ENCODE results near the gene TEAD1. TPM values are rescaled to one million over a fixed set of nuclear protein-coding genes. Genes with fewer than 3 reads are reported as not detected.

The TEAD1 gene
- total and polyA plus RNA-seq, 2 donors = 80.7 to 136 TPM

- Histone ChIP-seq H3K4me1 (ENCODE audit: insufficient read depth) (no peaks in the 10 kb centered on the region), H3K4me3 (ENCODE audit: low read depth, low read length) (no peak overlapping the region), H3K27ac (ENCODE audit: low read depth) (no peak overlapping the region), H3K36me3 (ENCODE audit: insufficient read depth) (no peaks in the 10 kb centered on the region)
- 69% methylated on average over 3 of the region's 3 CpGs for WGBS
- DNase-seq (ENCODE audit: extremely low spot score) = no peak
These were observed 172.8 kb downstream of the TEAD1 start for GRCh38 chr11:12846786-12847615.

DNA sequence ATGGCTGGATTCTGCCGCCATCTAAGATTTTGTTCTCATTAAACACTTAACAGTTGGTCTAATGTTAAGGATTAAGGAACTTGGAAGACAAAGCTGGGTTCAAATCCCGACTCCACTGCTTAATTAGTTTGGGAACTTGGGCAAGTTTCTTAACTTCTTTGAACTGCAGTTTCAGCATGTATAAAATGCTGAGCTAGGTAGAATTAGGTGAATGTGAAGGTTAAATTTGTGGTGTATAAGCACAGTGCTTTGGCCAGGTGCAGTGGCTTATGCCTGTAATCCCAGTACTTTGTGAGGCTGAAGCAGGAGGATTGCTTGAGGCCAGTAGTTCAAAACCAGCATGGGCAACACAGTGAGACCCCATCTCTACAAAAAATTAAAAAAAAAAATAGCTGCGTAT, 174.2 kb downstream of the TEAD1 start:
- no peak for DNase-seq (ENCODE audit: extremely low spot score)
- H3K36me3 ChIP-seq (ENCODE audit: insufficient read depth) = no peaks in the 10 kb centered on the region
- no peak overlapping the region for H3K4me3 ChIP-seq (ENCODE audit: low read depth, low read length)
- 96% methylated on average over 3 of the region's 3 CpGs for WGBS
- no peaks in the 10 kb centered on the region for H3K4me1 ChIP-seq (ENCODE audit: insufficient read depth)
- no peak overlapping the region for H3K27ac ChIP-seq (ENCODE audit: low read depth)

DNA sequence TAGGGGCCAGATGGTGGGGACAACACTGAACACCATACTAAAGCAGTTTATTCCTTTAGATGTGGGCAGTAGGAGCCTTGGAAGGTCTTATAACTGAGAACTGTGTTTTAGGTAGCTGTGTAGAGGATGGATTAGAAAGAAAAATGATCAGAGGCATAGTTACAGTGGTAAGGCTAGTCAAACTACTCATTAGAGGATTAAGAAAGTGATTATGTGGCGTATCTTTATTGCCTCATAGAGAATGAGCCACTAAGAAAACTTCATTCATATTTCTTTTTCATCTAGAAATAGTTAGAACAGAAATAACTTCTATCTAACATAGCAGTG, 179.1 kb downstream of the TEAD1 start:
- no peaks in the 10 kb centered on the region for H3K36me3 ChIP-seq (ENCODE audit: insufficient read depth)
- peak overlapping the region; percentile 84 for H3K27ac ChIP-seq (ENCODE audit: low read depth)
- DNase-seq (ENCODE audit: extremely low spot score) = no peak
- no peak overlapping the region for H3K4me3 ChIP-seq (ENCODE audit: low read depth, low read length)
- H3K4me1 ChIP-seq (ENCODE audit: insufficient read depth) = no peaks in the 10 kb centered on the region
- WGBS = 55% methylated on average over 1 of the region's 1 CpG

DNA sequence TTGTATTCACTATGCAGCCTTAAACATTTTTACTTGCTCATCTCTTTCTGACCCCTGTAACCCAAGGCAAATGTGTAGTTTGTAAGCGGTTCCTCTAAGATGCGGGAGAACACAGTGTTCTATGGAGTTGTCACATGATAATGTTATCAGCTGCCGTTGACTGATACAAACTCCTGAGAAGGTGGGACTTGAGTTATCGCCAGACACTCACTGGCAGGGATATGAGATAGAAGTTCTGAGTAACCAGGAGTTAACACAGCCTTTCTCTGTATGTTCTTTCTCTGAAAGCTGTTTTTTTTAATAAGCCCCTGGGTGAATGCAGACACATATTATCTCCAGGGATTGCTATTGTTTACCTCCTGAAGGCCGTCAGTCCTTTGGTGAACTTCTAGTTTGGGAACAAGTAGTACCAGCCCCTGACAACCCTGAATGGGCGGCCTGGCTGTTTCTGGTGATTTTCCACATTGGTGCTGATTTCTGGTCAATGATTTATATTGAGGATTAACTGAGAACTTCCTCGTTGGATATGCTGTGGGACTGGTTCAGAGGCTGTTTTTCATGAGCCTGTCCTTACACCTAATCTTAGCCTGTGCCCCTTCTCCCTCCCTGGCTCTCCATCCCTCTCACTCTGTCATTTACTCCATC, 179.6 kb downstream of the TEAD1 start:
- Histone ChIP-seq H3K4me1 (ENCODE audit: insufficient read depth) (no peaks in the 10 kb centered on the region), H3K27ac (ENCODE audit: low read depth) (no peak overlapping the region), H3K4me3 (ENCODE audit: low read depth, low read length) (no peak overlapping the region), H3K36me3 (ENCODE audit: insufficient read depth) (no peaks in the 10 kb centered on the region)
- WGBS = 26% methylated on average over 7 of the region's 7 CpGs
- DNase-seq (ENCODE audit: extremely low spot score) = no peak

DNA sequence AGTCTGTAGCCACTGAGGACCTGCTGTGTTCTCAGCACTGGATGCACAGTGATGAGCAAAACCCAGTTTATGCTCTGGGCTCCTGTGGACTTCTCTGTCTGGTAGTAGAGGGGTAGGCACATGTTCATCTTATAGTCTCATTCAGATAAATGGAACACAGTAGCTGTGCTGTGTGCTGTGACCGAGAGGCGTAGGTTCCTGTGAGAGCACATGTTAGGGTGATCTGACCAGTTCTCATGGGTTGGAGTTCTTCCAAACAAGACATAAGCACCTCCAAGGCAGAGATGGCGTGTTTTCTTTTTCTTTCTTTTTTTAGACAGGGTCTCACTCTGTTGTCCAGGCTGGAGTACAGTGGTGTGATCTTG, 180.1 kb downstream of the TEAD1 start:
- no peak for DNase-seq (ENCODE audit: extremely low spot score)
- H3K36me3 ChIP-seq (ENCODE audit: insufficient read depth) = no peaks in the 10 kb centered on the region
- H3K4me3 ChIP-seq (ENCODE audit: low read depth, low read length) = no peak overlapping the region
- no peaks in the 10 kb centered on the region for H3K4me1 ChIP-seq (ENCODE audit: insufficient read depth)
- WGBS = 71% methylated on average over 3 of the region's 3 CpGs
- peak overlapping the region; percentile 61 for H3K27ac ChIP-seq (ENCODE audit: low read depth)

DNA sequence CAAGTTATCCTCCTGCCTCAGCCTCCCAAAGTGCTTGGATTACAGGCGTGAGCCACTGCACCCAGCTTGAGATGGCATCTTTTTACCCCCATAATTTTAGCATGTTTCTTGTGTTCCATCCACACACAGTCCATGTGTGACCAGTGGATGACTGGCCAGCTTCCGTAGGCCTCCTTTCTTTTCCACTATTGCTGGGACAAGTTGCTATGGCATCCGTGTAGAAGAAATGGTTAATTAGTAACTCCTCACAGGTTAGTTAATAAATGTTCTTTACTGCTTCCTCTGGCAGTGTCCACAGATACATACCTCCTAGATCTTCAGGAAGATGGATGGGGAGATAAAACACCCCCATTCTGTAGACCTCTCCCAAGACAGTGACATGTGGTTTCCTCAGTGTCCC, 180.6 kb downstream of the TEAD1 start:
- 88% methylated on average over 3 of the region's 3 CpGs for WGBS
- no peak for DNase-seq (ENCODE audit: extremely low spot score)
- Histone ChIP-seq H3K27ac (ENCODE audit: low read depth) (peak overlapping the region; percentile 61), H3K4me1 (ENCODE audit: insufficient read depth) (no peaks in the 10 kb centered on the region), H3K4me3 (ENCODE audit: low read depth, low read length) (no peak overlapping the region), H3K36me3 (ENCODE audit: insufficient read depth) (no peaks in the 10 kb centered on the region)

GRCh38 chr11:12856338-12856737, 182.1 kb downstream of the TEAD1 start:
- no peaks in the 10 kb centered on the region for H3K4me1 ChIP-seq (ENCODE audit: insufficient read depth)
- 62% methylated on average over 3 of the region's 3 CpGs for WGBS
- DNase-seq (ENCODE audit: extremely low spot score) = no peak

DNA sequence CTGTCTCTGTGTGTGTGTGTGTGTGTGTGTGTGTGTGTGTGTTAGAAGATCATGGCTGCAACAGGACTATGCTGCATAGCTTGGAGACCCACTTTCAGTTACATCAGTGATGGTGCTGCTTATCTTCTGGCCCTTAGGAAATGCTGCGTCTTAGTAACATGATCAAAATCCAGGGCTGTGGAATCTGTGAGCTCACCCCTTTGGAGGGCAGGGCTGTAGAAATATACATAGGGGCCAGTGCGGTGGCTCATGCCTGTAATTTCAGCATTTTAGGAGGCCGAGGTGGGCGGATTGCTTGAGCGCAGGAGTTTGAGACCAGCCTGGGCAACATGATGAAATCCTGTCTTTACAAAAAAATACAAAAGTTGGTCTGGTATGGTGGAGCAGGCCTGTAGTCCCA, 183.4 kb downstream of the TEAD1 start:
- peak overlapping the region; percentile 24 for H3K27ac ChIP-seq (ENCODE audit: low read depth)
- WGBS = 90% methylated on average over 5 of the region's 5 CpGs
- no peaks in the 10 kb centered on the region for H3K4me1 ChIP-seq (ENCODE audit: insufficient read depth)
- H3K36me3 ChIP-seq (ENCODE audit: insufficient read depth) = no peaks in the 10 kb centered on the region
- no peak overlapping the region for H3K4me3 ChIP-seq (ENCODE audit: low read depth, low read length)
- DNase-seq (ENCODE audit: extremely low spot score) = no peak

More at GRCh38 chr11:12856338-12856737, 182.1 kb downstream of the TEAD1 start:
- Histone ChIP-seq H3K36me3 (ENCODE audit: insufficient read depth) (no peaks in the 10 kb centered on the region), H3K27ac (ENCODE audit: low read depth) (no peak overlapping the region), H3K4me3 (ENCODE audit: low read depth, low read length) (no peak overlapping the region)

DNA sequence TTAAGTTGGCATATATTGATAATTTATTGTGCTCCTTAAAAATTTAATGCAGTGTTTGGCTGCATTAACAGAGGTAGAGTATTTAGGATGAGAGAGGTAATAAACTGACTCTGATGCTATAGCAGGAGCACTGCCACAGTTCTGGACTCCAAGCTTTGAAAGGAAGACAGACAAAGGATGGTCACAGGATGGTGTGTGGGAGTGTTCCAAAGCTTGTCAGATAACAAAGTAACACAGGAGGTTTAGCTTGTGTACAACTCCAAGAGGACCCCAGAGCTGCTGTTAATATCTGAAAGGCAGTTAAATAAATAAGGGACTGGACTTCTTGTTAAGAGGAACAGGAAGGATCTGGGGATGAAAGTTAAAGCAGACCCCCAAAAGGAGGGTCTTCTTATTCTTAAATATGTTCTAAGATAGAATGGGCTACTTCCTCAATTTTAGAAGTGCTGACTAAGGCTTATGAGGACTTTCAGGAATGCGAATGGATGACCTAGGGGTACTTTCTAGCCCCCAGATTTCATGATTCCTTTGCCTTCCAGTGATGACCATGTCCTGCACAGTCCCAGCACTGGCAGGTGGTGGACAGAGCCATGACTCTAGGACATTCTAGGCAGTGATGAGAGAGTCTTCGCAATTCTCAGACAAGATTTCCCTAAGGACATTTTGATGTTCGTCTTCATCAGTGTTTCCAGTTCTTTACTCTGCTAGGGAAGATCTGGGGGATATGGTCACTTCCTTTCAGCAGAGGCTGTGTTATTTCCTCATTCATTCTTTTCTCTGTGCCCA, 185.8 kb downstream of the TEAD1 start:
- WGBS = 91% methylated on average over 3 of the region's 3 CpGs
- DNase-seq (ENCODE audit: extremely low spot score) = no peak
- no peak overlapping the region for H3K27ac ChIP-seq (ENCODE audit: low read depth)
- no peaks in the 10 kb centered on the region for H3K4me1 ChIP-seq (ENCODE audit: insufficient read depth)
- no peak overlapping the region for H3K4me3 ChIP-seq (ENCODE audit: low read depth, low read length)
- H3K36me3 ChIP-seq (ENCODE audit: insufficient read depth) = no peaks in the 10 kb centered on the region

GRCh38 chr11:12860827-12861226, 186.6 kb downstream of the TEAD1 start:
- WGBS = 86% methylated on average over 2 of the region's 2 CpGs
- no peak overlapping the region for H3K4me3 ChIP-seq (ENCODE audit: low read depth, low read length)

DNA sequence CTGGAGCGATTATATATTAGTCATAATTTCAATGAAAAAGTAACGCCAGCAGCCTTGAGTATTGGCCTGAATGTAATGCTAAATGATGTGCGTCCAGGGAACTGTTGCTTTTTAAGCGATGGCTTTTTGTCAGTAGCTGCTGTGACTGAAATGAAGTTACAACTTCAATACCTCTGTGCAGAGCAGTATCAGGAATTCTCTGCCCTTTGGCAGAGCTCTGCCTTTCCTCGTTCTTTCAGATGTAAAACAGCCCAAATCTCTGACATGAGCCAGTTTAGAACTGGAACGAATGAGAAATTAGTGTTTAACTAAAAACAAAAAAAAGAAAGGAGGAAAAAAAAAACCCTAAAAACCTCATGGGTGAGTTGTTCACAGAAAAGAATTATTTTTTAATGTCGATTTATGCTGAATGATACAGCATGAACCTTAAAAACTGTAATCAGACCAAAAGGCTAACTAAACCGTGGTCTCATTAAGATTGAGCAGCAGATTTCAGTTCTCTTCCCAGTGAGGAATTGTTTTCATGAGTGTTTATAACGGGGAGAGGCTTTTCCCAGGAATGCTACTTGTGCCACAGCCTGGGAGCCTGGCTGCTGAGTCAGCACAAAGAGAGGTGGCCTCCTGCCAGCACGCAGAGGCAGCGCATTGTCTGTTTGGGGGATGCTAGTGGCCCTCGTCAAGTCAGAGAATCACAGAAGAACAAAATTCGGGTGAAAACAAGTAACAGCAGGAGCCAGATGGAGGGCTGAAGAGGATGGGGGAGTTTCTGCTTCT, 188.7 kb downstream of the TEAD1 start:
- Histone ChIP-seq H3K4me1 (ENCODE audit: insufficient read depth) (no peaks in the 10 kb centered on the region), H3K4me3 (ENCODE audit: low read depth, low read length) (no peak overlapping the region), H3K36me3 (ENCODE audit: insufficient read depth) (no peaks in the 10 kb centered on the region), H3K27ac (ENCODE audit: low read depth) (peak overlapping the region; percentile 77)
- WGBS = 19% methylated on average over 13 of the region's 13 CpGs
- no peak for DNase-seq (ENCODE audit: extremely low spot score)

More at GRCh38 chr11:12860827-12861226, 186.6 kb downstream of the TEAD1 start:
- no peaks in the 10 kb centered on the region for H3K36me3 ChIP-seq (ENCODE audit: insufficient read depth)
- H3K4me1 ChIP-seq (ENCODE audit: insufficient read depth) = no peaks in the 10 kb centered on the region
- H3K27ac ChIP-seq (ENCODE audit: low read depth) = no peak overlapping the region
- DNase-seq (ENCODE audit: extremely low spot score) = no peak

- Histone ChIP-seq H3K27ac (ENCODE audit: low read depth) (peak overlapping the region; percentile 84), H3K4me3 (ENCODE audit: low read depth, low read length) (no peak overlapping the region), H3K36me3 (ENCODE audit: insufficient read depth) (no peaks in the 10 kb centered on the region), H3K4me1 (ENCODE audit: insufficient read depth) (no peaks in the 10 kb centered on the region)
- 48% methylated on average over 9 of the region's 9 CpGs for WGBS
- no peak for DNase-seq (ENCODE audit: extremely low spot score)
These were observed 189.4 kb downstream of the TEAD1 start for GRCh38 chr11:12863605-12864121.
